Kidney (tissue), 22 donors: ENCODE measurements around the gene TRIM48. TPM values are rescaled to one million over a fixed set of nuclear protein-coding genes. Genes with fewer than 3 reads are reported as not detected.
"Not testable (repeated sequence)": the region's sequence is repeated elsewhere in the genome, so short reads cannot be mapped to it uniquely, and the experiment has no call there.

Experiments used
- DNase-seq, 5 donors: peaks; one replicate each; pipeline ENCODE4 v3.0.0-alpha.2; 2013 to 2020
- FAIRE-seq: peaks from 2 replicates; lab custom pipeline; 2012; peaks lifted over from hg19 to GRCh38; lab: Jason Lieb, UNC
- H3K27ac ChIP-seq, 2 donors: one replicate each; pipeline ENCODE4 v1.7.0; 2013; ENCODE audit warnings: low read depth in 2 of 2, low read length in 2 of 2, inconsistent platforms in 1 of 2
- H3K27me3 ChIP-seq: one replicate; pipeline ENCODE4 v1.7.1; 2013; ENCODE audit warnings: low read length, inconsistent platforms; ENCODE audit not compliant: control insufficient read depth, insufficient read depth
- H3K36me3 ChIP-seq, 3 donors: one replicate each; pipeline versions ENCODE4 v1.7.0 to v1.7.1; 2013; ENCODE audit warnings: low read length in 3 of 3, control low read depth in 1 of 3, inconsistent platforms in 1 of 3; ENCODE audit not compliant: insufficient read depth in 3 of 3, control insufficient read depth in 2 of 3
- H3K4me1 ChIP-seq, 3 donors: one replicate each; pipeline versions ENCODE4 v1.7.0 to v1.7.1; 2013; ENCODE audit warnings: low read length in 3 of 3, inconsistent platforms in 1 of 3, low read depth in 1 of 3; ENCODE audit not compliant: control insufficient read depth in 2 of 3, insufficient read depth in 2 of 3
- H3K4me3 ChIP-seq, 3 donors: one replicate each; pipeline versions ENCODE4 v1.7.0 to v1.8.1; 2013; ENCODE audit warnings: low read length in 3 of 3, control low read depth in 1 of 3, inconsistent platforms in 1 of 3
- H3K9ac ChIP-seq, 3 donors: one replicate each; pipeline versions ENCODE4 v1.7.0 to v1.7.1; 2013; ENCODE audit warnings: low read length in 3 of 3, control low read depth in 1 of 3, inconsistent platforms in 1 of 3
- H3K9me3 ChIP-seq, 3 donors: one replicate each; pipeline versions ENCODE4 v1.7.0 to v1.7.1; 2013; ENCODE audit warnings: low read length in 3 of 3, control low read depth in 1 of 3, inconsistent platforms in 1 of 3; ENCODE audit not compliant: control insufficient read depth in 2 of 3, insufficient read depth in 1 of 3
- intact Hi-C: fragments of 100-400 bp; cut with DNase I; formaldehyde crosslinking; loops from one replicate; pipeline ENCODE4 v1.11.1; 2022
- long read RNA-seq, 10 donors: library from polyadenylated mRNA in 1 of 10; unstranded in 1 of 10; transcript quantifications; one replicate each; pipeline ENCODE4 v2.0.0 and lab custom pipeline, GENCODE V29; 2021 to 2026
- polyA plus RNA-seq: library from polyadenylated mRNA; stranded (reverse); fragments of 350-450 nt; fragmentation: Illumina TruSeq; extraction: RNeasy Lipid Tissue Mini Kit (QIAGEN cat#74804); gene quantifications from one replicate; pipeline ENCODE4 v1.2.3, GENCODE V29; 2014; ENCODE audit warnings: low read depth, low replicate concordance; ENCODE audit not compliant: insufficient read depth
- total RNA-seq: library from RNA; stranded (reverse); fragmentation: NEBNext Ultra II Directional; extraction: Animal tissue kit (Norgen Biotek cat#: 25700); gene quantifications from one replicate; pipeline ENCODE4 v1.2.1, GENCODE V29; 2021
- TF ChIP-seq, protein P1 (sequence below): IDR thresholded peaks from 3 replicates; pipeline ENCODE4 v1.5.1; 2012; ENCODE audit warnings: mild to moderate bottlenecking, moderate library complexity, borderline replicate concordance; ENCODE audit not compliant: insufficient read depth; ENCODE audit errors: extremely low read depth
- donor health status: control.
- donor health status: control.
- donor health status: control.
- donor health status: control.
- donor health status: control.
- donor health status: DM: yes; HTN: yes; CAD: no.
- donor health status: Normal renal cell carcinoma (clear cell type).

TRIM48 gene, protein sequence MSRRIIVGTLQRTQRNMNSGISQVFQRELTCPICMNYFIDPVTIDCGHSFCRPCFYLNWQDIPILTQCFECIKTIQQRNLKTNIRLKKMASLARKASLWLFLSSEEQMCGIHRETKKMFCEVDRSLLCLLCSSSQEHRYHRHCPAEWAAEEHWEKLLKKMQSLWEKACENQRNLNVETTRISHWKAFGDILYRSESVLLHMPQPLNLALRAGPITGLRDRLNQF
- not detected for total RNA-seq
- not detected for polyA plus RNA-seq
- long read RNA-seq, donor 1: 0 reads
- long read RNA-seq, donor 2: 0 reads
- long read RNA-seq, donor 3: 0 reads
- long read RNA-seq, donor 4: 0 reads
- long read RNA-seq, donor 5: 0 reads
- long read RNA-seq, donor 6: 0 reads
- long read RNA-seq, donor 7: 0 reads
- long read RNA-seq, donor 8: 0 reads
- long read RNA-seq, donor 9: 0 reads
- long read RNA-seq, donor 10: 0 reads

DNA sequence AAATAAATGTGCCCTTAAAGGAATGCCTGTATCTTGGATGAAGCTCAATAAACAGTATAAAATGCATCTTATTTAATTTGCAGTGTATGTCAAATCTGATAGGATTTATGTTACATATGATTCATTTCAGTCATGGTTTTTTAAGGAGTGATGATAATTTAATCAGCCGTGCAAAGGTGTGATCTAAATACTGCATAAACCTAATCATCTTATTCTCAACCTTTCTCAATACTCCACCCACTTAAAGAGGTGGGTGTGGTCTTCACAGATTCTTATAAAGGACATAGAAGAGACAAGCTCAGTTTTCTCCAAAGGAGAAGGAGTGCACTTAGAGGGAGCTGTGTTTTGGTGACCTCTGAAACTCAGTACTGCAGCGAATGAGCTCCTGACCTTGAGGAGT is at the start of gene TRIM48:
Gene TRIM48 (plus strand): TSS at position 301 of the 400 bp plus-strand sequence. CDS start 113 bp downstream, outside the sequence.
- DNase-seq, FAIRE-seq, intact Hi-C loops, H3K27ac ChIP-seq, H3K9me3 ChIP-seq, H3K27me3 ChIP-seq, H3K36me3 ChIP-seq, H3K4me3 ChIP-seq, H3K4me1 ChIP-seq, H3K9ac ChIP-seq: not testable (repeated sequence)

DNA sequence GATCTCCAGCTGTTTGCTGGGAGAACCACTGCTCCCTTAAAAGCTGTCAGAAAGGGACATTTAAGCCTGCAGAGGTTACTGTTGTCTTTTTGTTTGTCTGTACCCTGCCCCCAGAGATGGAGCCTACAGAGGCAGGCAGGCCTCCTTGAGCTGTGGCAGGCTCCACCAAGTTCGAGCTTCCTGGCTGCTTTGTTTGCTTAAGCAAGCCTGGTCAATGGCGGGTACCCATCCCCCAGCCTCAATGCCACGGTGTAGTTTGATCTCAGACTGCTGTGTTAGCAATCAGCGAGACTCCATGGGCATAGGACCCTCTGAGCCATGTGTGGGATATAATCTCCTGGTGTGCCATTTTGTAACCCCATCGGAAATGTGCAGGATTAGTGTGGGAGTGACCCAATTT is 23.6 kb upstream of the TRIM48 start:
- FAIRE-seq, H3K27ac ChIP-seq, H3K9ac ChIP-seq, H3K36me3 ChIP-seq, H3K4me1 ChIP-seq, H3K27me3 ChIP-seq, H3K9me3 ChIP-seq, intact Hi-C loops, H3K4me3 ChIP-seq: not testable (repeated sequence)
- peak in 1 of 5 donors; percentile 19 for DNase-seq

DNA sequence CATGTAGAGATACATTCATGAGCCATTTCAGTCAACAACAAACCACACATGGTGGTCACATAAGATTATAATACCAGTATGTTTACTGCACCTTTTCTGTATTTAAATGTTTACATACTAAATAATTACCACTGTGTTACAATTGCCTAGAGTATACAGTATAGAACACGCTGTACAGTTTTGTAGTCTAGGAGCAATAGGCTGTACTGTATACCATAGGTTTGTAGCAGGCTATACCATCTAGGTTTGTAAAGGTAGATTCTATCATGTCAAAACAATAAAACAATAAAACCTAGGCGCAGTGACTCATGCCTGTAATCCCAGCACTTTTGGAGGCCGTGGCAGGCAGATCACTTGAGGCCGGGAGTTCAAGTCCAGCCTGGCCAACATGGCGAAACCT is 1.1 kb downstream of the TRIM48 start:
- intact Hi-C loops: no loop called here
- no peak overlapping the region for H3K9ac ChIP-seq
- H3K27me3 ChIP-seq: no peaks in the 10 kb centered on the region
- H3K27ac ChIP-seq: no peak overlapping the region
- no peaks in the 10 kb centered on the region for H3K9me3 ChIP-seq
- TF ChIP-seq, protein P1, sequence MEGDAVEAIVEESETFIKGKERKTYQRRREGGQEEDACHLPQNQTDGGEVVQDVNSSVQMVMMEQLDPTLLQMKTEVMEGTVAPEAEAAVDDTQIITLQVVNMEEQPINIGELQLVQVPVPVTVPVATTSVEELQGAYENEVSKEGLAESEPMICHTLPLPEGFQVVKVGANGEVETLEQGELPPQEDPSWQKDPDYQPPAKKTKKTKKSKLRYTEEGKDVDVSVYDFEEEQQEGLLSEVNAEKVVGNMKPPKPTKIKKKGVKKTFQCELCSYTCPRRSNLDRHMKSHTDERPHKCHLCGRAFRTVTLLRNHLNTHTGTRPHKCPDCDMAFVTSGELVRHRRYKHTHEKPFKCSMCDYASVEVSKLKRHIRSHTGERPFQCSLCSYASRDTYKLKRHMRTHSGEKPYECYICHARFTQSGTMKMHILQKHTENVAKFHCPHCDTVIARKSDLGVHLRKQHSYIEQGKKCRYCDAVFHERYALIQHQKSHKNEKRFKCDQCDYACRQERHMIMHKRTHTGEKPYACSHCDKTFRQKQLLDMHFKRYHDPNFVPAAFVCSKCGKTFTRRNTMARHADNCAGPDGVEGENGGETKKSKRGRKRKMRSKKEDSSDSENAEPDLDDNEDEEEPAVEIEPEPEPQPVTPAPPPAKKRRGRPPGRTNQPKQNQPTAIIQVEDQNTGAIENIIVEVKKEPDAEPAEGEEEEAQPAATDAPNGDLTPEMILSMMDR: no peak
- DNase-seq: no peak
- FAIRE-seq: no peak
- H3K4me1 ChIP-seq: no peaks in the 10 kb centered on the region
- no peak overlapping the region for H3K4me3 ChIP-seq
- no peaks in the 10 kb centered on the region for H3K36me3 ChIP-seq

Other genes with a start within 250 kb of the TRIM48 start
- not detected for gene OR4A16, start 81.0 kb downstream of the TRIM48 start, total RNA-seq
- gene OR4A16, start 81.0 kb downstream of the TRIM48 start, polyA plus RNA-seq: not detected
- gene OR4A15, start 105.8 kb downstream of the TRIM48 start, total RNA-seq: not detected
- gene OR4A15, start 105.8 kb downstream of the TRIM48 start, polyA plus RNA-seq: not detected